K562 (cell line): ENCODE results near the gene MBD3. TPM values are rescaled to one million over a fixed set of nuclear protein-coding genes. Genes with fewer than 3 reads are reported as not detected.
"Not testable (repeated sequence)": the region's sequence is repeated elsewhere in the genome, so short reads cannot be mapped to it uniquely, and the experiment has no call there.

Source experiments
- ATAC-seq: fragments of 200-7000 bp; cut with Tn5 transposase; 3 replicates; pipeline ENCODE4 v1.9.1; 2020; ENCODE audit warnings: moderate library complexity
- BruUV-seq: library from RNA; stranded (reverse); fragments of 400-500 nt; replicated peaks from 2 replicates; lab custom pipeline; 2021; lab: Mats Ljungman, UMichigan
- CTCF ChIA-PET: fragments of 300-600 bp; formaldehyde crosslinking; extraction: SDS; loops from one replicate; lab custom pipeline; 2021; ENCODE audit warnings: low intra/inter-chr PET ratio; lab: Yijun Ruan, JAX
- POLR2A ChIA-PET: fragments of 300-600, 350-650 bp; sonication (Branson Sonifier 250); formaldehyde crosslinking; extraction: SDS; loops from one replicate; lab custom pipeline; 2021; ENCODE audit warnings: antibody characterized with exemption, inconsistent platforms; lab: Yijun Ruan, JAX
- DNase-seq, 4 experiments: peaks; one replicate each; pipeline versions ENCODE4 v3.0.0 to v3.0.0-alpha.2; 2011 to 2018; ENCODE audit warnings: low spot score in 3 of 4, mixed read lengths in 3 of 4; ENCODE audit errors: extremely low read depth in 1 of 4
- FAIRE-seq: peaks from 2 replicates; lab custom pipeline; 2011; peaks lifted over from hg19 to GRCh38; lab: Jason Lieb, UNC
- H2AFZ ChIP-seq: 2 replicates; pipeline ENCODE4 v1.6.0; 2011; ENCODE audit warnings: low read depth, low read length, control low read depth, inconsistent platforms
- H3K27ac ChIP-seq: fragments of 200-600 bp; 3 replicates; pipeline ENCODE4 v1.8.0; 2011; ENCODE audit warnings: low read depth, mild to moderate bottlenecking, control low read depth, inconsistent platforms, low read length, moderate library complexity, mixed read lengths; ENCODE audit errors: extremely low read depth
- H3K27me3 ChIP-seq, 2 experiments: fragments of 300-600 bp in 1 of 2; 2 replicates in 1 of 2; 3 replicates in 1 of 2; pipeline versions ENCODE4 v1.6.0 to v1.8.0; 2011; ENCODE audit warnings: inconsistent platforms in 2 of 2, low read length in 2 of 2, mild to moderate bottlenecking in 1 of 2, mixed read lengths in 1 of 2, moderate library complexity in 1 of 2; ENCODE audit not compliant: control insufficient read depth in 2 of 2, insufficient read depth in 2 of 2
- H3K36me3 ChIP-seq: fragments of 300-600 bp; 3 replicates; pipeline ENCODE4 v1.8.0; 2011; ENCODE audit warnings: mild to moderate bottlenecking, low read length, inconsistent platforms; ENCODE audit not compliant: control insufficient read depth, insufficient read depth
- H3K4me1 ChIP-seq, 2 experiments: fragments of 200-600 bp in 1 of 2; replicated peaks in 1 of 2; 2 replicates in 1 of 2; 3 replicates in 1 of 2; pipeline versions ENCODE4 v1.5.1 to v1.8.0; 2011; ENCODE audit warnings: inconsistent platforms in 2 of 2, low read length in 2 of 2, mild to moderate bottlenecking in 1 of 2, mixed read lengths in 1 of 2, moderate library complexity in 1 of 2; ENCODE audit not compliant: control insufficient read depth in 2 of 2, insufficient read depth in 2 of 2
- H3K4me2 ChIP-seq: 2 replicates; pipeline ENCODE4 v1.6.1; 2011; ENCODE audit warnings: low read length, control low read depth, inconsistent platforms, mixed read lengths; ENCODE audit not compliant: insufficient read depth
- H3K4me3 ChIP-seq: fragments of 200-600 bp; sonication (generic), shearing (Covaris generic); 2 replicates; pipeline ENCODE4 v1.5.1; 2016; ENCODE audit warnings: control low read depth, inconsistent platforms
- H3K79me2 ChIP-seq: fragments of 200-600 bp; 3 replicates; pipeline ENCODE4 v1.8.0; 2011; ENCODE audit warnings: low read length, inconsistent platforms; ENCODE audit not compliant: control insufficient read depth, insufficient read depth
- H3K9ac ChIP-seq, 2 experiments: 2 replicates each; pipeline versions ENCODE4 v1.6.0 to v1.6.1; 2011; ENCODE audit warnings: low read depth in 2 of 2, low read length in 2 of 2, control low read depth in 1 of 2, inconsistent platforms in 1 of 2, mild to moderate bottlenecking in 1 of 2, mixed read lengths in 1 of 2; ENCODE audit not compliant: insufficient read depth in 1 of 2
- H3K9me1 ChIP-seq: one replicate; pipeline ENCODE4 v1.6.0; 2011; ENCODE audit warnings: inconsistent platforms, mild to moderate bottlenecking, low read length, moderate library complexity; ENCODE audit not compliant: control insufficient read depth, insufficient read depth
- H3K9me3 ChIP-seq: replicated peaks from 2 replicates; pipeline ENCODE4 v1.5.1; 2011; ENCODE audit warnings: low read depth, low read length, inconsistent platforms; ENCODE audit not compliant: control insufficient read depth, insufficient read depth
- H4K20me1 ChIP-seq: replicated peaks from 2 replicates; pipeline ENCODE4 v1.6.1; 2011; ENCODE audit warnings: low read length, inconsistent platforms, mixed read lengths; ENCODE audit not compliant: control insufficient read depth, insufficient read depth
- EP300 ChIP-seq: IDR thresholded peaks from 2 replicates; pipeline ENCODE4 v1.6.1; 2012; ENCODE audit warnings: low read length, improper control_type of control experiment
- EZH2 ChIP-seq: IDR thresholded peaks from 2 replicates; pipeline ENCODE4 v1.6.1; 2012; ENCODE audit warnings: low read depth, mild to moderate bottlenecking, inconsistent platforms, low read length, borderline replicate concordance
- PRMT5 ChIP-seq: sonication (generic); formaldehyde crosslinking; IDR thresholded peaks from 2 replicates; pipeline ENCODE4 v1.5.0; 2020; ENCODE audit warnings: missing genetic modification reagents
- ZBTB8A ChIP-seq: fragments of 450-650 bp; IDR thresholded peaks from 2 replicates; pipeline ENCODE4 v1.6.1; 2018; ENCODE audit warnings: mild to moderate bottlenecking, moderate library complexity; ENCODE audit not compliant: partially characterized antibody
- ZFX ChIP-seq: sonication (generic); formaldehyde crosslinking; IDR thresholded peaks from 2 replicates; pipeline ENCODE4 v1.8.0; 2022; ENCODE audit warnings: mild to moderate bottlenecking, missing genetic modification reagents, moderate library complexity
- WGBS: fragments of 100-300 bp; shearing (Covaris generic); methylation state at CpG from one replicate; pipeline ENCODE4 v1.1.6; 2016; ENCODE audit warnings: low coverage, mixed read lengths; ENCODE audit not compliant: insufficient coverage; ENCODE audit errors: missing lambda C conversion rate; 5-methylcytosine and 5-hydroxymethylcytosine counted together
- in situ Hi-C: fragments of 300-500 bp; cut with MboI; formaldehyde crosslinking; loops from 4 replicates; pipeline ENCODE4 v1.15.0; 2018; ENCODE audit warnings: inconsistent platforms, mixed read lengths
- intact Hi-C: fragments of 100-400 bp; cut with micrococcal nuclease; formaldehyde crosslinking; loops from 2 replicates; pipeline ENCODE4 v1.14.2; 2022
- polyA plus RNA-seq, 8 experiments: library from polyadenylated mRNA; depleted of rRNA in 4 of 8; stranded (reverse) in 5 of 8; unstranded in 3 of 8; fragments of >200 nt; fragmentation: Nextera tagmentation in 2 of 8; fragmentation: Illumina TruSeq in 1 of 8; extraction: Ambion mirVana in 2 of 8; extraction: Trizol in 1 of 8; gene quantifications; 2 replicates each; pipeline versions ENCODE4 v1.2.1 to v1.2.3, GENCODE V29; 2011 to 2014; ENCODE audit warnings: inconsistent platforms in 1 of 8, missing spikeins in 1 of 8
- total RNA-seq, 7 experiments: library from RNA; depleted of rRNA in 6 of 7; stranded (reverse); fragments of >200 nt in 6 of 7; fragmentation: Illumina TruSeq in 2 of 7; extraction: Trizol in 2 of 7; gene quantifications; 2 replicates each; pipeline versions ENCODE4 v1.2.1 to v1.2.3, GENCODE V29; 2011 to 2021; ENCODE audit warnings: low replicate concordance in 1 of 7
- TF ChIP-seq, protein P1 (sequence below): fragments of 450-650 bp; IDR thresholded peaks from 2 replicates; pipeline ENCODE4 v1.6.1; 2016; ENCODE audit warnings: antibody characterized with exemption

MBD3 gene
- total and polyA plus RNA-seq, 9 of the 15 experiments (the other 6 are each of a cell fraction or from before 2014, with no cell fraction given) = 0.24 to 137 (median 30.9) TPM

DNA sequence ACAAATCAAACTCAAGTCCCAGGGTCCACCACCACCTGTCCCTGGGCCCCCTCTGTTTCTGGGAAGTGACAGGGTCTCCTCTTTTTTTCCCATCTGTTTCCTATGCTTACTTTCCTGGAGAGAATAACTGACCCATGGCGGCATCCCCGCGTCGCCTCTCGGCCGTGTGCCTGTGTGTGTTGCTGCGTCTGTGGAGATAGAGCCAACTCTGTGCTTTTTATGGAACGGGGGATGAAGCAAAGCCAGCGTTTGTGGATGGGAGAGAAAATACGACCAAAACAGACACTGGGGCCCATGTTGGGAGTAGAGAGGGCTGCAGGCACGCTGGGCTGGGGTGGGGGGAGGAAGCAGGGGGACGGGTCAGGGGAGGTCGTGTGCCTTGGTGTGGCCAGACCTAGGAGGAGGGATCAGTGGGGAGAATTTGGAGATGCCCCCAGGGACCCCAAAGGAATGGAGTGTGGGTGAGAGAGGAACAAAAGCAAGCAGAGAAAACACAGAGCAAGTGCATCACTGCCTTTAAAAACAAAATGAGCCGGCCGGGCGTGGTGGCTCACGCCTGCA is 52.2 kb downstream of the MBD3 start:
- Histone ChIP-seq H3K27ac (no peak overlapping the region), H3K4me2 (no peak overlapping the region)
- no peak for ATAC-seq
- 59% methylated on average over 15 of the region's 17 CpGs for WGBS
- TF ChIP-seq, protein P1, sequence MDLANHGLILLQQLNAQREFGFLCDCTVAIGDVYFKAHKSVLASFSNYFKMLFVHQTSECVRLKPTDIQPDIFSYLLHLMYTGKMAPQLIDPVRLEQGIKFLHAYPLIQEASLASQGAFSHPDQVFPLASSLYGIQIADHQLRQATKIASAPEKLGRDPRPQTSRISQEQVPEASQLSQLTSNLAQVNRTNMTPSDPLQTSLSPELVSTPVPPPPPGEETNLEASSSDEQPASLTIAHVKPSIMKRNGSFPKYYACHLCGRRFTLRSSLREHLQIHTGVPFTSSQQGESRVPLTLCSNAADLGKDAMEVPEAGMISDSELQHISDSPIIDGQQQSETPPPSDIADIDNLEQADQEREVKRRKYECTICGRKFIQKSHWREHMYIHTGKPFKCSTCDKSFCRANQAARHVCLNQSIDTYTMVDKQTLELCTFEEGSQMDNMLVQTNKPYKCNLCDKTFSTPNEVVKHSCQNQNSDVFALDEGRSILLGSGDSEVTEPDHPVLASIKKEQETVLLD = no peak
- TF ChIP-seq EZH2 = no peak
- TF ChIP-seq ZBTB8A = no peak
- TF ChIP-seq ZFX (CRISPR knock-in tag) = no peak
- TF ChIP-seq EP300 = no peak
- no peak for TF ChIP-seq PRMT5
- TF ChIP-seq, all 486 proteins: peak for 0
- ChIA-PET POLR2A (interaction anchor here (0.6 kb wide), 1 partner anchor 23 kb away, joined by 5 read pairs; no protein-coding TSS in a partner anchor), CTCF (no interaction called here)
- in situ Hi-C loops (loop anchor here (10.0 kb wide), 1 partner anchor 224 kb away; no protein-coding TSS in a partner anchor), intact Hi-C loops (loop anchor here (10.0 kb wide), 2 partner anchors 64 to 224 kb away; partner anchors contain the start of gene UQCR11)
- H3K79me2 ChIP-seq = no peaks in the 10 kb centered on the region
- BruUV-seq = no TSS peak
- no peaks in the 10 kb centered on the region for H4K20me1 ChIP-seq
- H3K9ac ChIP-seq = no peak overlapping the region; a peak in 1 of 4 replicates
- H3K36me3 ChIP-seq = no peaks in the 10 kb centered on the region
- peaks cover 8 to 17% of the 10 kb centered on the region in 2 experiments for H3K4me1 ChIP-seq
- DNase-seq = no peak
- no peaks in the 10 kb centered on the region; a peak in 1 of 5 replicates for H3K27me3 ChIP-seq
- no peaks in the 10 kb centered on the region for H3K9me3 ChIP-seq
- no peaks in the 10 kb centered on the region for H3K9me1 ChIP-seq
- H3K4me3 ChIP-seq = no peak overlapping the region
- no peak for FAIRE-seq
- no peak overlapping the region for H2AFZ ChIP-seq

DNA sequence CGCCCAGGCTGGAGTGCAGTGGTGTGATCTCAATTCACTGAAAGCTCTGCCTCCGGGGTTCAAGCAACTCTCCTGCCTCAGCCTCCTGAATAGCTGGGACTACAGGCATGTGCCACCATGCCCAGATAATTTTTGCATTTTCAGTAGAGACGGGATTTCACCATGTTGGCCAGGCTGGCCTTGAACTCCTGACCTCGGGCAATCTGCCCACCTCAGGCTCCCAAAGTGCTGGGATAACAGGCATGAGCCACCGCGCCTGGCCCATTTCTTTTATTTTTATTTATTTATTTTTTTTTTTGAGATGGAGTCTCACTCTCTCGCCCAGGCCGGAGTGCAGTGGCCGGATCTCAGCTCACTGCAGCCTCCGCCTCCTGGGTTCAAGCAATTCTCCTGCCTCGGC is 52.9 kb downstream of the MBD3 start:
- DNase-seq, H3K9ac ChIP-seq, H3K36me3 ChIP-seq, H3K79me2 ChIP-seq, ATAC-seq, H3K4me3 ChIP-seq, FAIRE-seq, BruUV-seq, H4K20me1 ChIP-seq, H3K27ac ChIP-seq, H3K9me3 ChIP-seq, H3K9me1 ChIP-seq, H2AFZ ChIP-seq, CTCF ChIA-PET, H3K4me2 ChIP-seq, H3K27me3 ChIP-seq: not testable (repeated sequence)
- POLR2A ChIA-PET = interaction anchor here (0.6 kb wide), 1 partner anchor 29 kb away, joined by 3 read pairs; no protein-coding TSS in a partner anchor
- intact Hi-C loops (loop anchor here (10.0 kb wide), 2 partner anchors 65 to 225 kb away; partner anchors contain the start of gene UQCR11), in situ Hi-C loops (loop anchor here (10.0 kb wide), 1 partner anchor 225 kb away; no protein-coding TSS in a partner anchor)
- WGBS = 79% methylated on average over 10 of the region's 11 CpGs
- peaks cover 8 to 21% of the 10 kb centered on the region in 2 experiments for H3K4me1 ChIP-seq
